Lower leg skin (tissue), 3 donors: ENCODE measurements around the gene SSH2.

Experiments
- CTCF ChIP-seq, 3 donors: fragments of 450-650 bp; IDR thresholded peaks; one replicate each; pipeline ENCODE4 v1.5.1; 2016; ENCODE audit warnings: antibody characterized with exemption in 3 of 3, mild to moderate bottlenecking in 3 of 3, moderate library complexity in 2 of 3
- POLR2A ChIP-seq, 2 donors: fragments of 450-650 bp; IDR thresholded peaks; one replicate each; pipeline ENCODE4 v1.6.1; 2016 to 2017; ENCODE audit warnings: antibody characterized with exemption in 2 of 2, mild to moderate bottlenecking in 1 of 2, moderate library complexity in 1 of 2

GRCh38 chr17:29617125-29617480 lies 312.9 kb downstream of the SSH2 start:
- TF ChIP-seq POLR2A (IDR thresholded peaks at IDR 0.05) (no peak), CTCF (IDR thresholded peaks at IDR 0.05) (peak in 1 of 3 donors; percentile 31)
